Muscle layer of colon (tissue), 2 donors: ENCODE measurements around the gene KIF21A.

Experiments used
- H3K27ac ChIP-seq: one replicate; pipeline ENCODE4 v1.7.0; 2013; ENCODE audit warnings: low read depth, mild to moderate bottlenecking, low read length, moderate library complexity
- H3K27me3 ChIP-seq, 2 donors: one replicate each; pipeline ENCODE4 v1.7.0; 2013; ENCODE audit warnings: low read length in 2 of 2, mild to moderate bottlenecking in 2 of 2; ENCODE audit not compliant: insufficient read depth in 2 of 2, control insufficient read depth in 1 of 2
- H3K36me3 ChIP-seq: one replicate; pipeline ENCODE4 v1.7.0; 2013; ENCODE audit warnings: mild to moderate bottlenecking, low read length; ENCODE audit not compliant: insufficient read depth
- H3K4me1 ChIP-seq: one replicate; pipeline ENCODE4 v1.7.0; 2013; ENCODE audit warnings: mild to moderate bottlenecking, low read length; ENCODE audit not compliant: insufficient read depth
- H3K4me3 ChIP-seq, 2 donors: one replicate each; pipeline ENCODE4 v1.7.0; 2013; ENCODE audit warnings: low read length in 2 of 2, low read depth in 1 of 2, mild to moderate bottlenecking in 1 of 2, moderate library complexity in 1 of 2
- H3K9ac ChIP-seq: one replicate; pipeline ENCODE4 v1.7.0; 2013; ENCODE audit warnings: low read length
- H3K9me3 ChIP-seq: one replicate; pipeline ENCODE4 v1.7.0; 2013; ENCODE audit warnings: mild to moderate bottlenecking, low read length
- donor health status: abdominal sarcoma.
- donor health status: Adenocarcinoma of cecum.

The KIF21A gene

DNA sequence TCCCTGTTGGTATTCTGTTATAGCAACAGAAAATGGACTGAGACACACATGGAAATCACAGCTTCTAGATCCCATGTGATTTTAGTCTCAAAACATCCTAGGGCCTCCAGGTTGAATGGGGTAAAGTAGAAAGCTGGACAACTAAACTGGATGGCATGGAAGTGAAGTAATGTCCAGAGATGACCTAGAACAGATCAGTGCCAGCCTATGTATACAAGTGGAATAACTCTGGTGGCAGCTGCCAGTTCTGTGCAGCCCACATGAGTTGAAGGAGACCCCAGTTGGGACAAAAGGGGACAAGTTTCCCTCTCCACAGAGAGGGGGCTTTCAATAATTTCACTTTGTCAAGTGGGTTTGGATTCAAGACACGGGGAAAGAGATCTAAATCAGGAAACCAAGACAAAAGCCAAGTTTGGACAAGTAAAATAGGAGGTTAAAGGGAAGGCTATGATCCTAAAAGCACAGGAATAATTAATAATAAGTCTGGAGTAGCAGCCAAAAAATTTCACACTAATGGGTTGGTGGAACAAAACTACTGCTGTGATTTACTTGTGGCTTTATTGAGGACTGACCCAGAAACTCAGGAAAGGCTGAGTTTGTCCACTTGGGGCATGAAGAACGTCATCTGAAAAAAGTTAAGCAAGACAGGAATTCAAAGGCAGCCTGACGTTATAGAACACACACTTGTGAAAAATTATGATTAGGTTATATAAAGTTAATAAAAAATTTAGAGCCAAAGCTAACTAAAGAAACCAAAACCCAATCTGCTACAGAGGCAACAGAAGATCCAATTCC lies 11.7 kb downstream of the KIF21A start:
- H3K36me3 ChIP-seq: no peaks in the 10 kb centered on the region
- no peaks in the 10 kb centered on the region for H3K4me1 ChIP-seq
- H3K27ac ChIP-seq: no peak overlapping the region
- H3K27me3 ChIP-seq: no peaks in the 10 kb centered on the region
- no peak overlapping the region for H3K9ac ChIP-seq
- no peak overlapping the region for H3K4me3 ChIP-seq
- H3K9me3 ChIP-seq: no peaks in the 10 kb centered on the region

DNA sequence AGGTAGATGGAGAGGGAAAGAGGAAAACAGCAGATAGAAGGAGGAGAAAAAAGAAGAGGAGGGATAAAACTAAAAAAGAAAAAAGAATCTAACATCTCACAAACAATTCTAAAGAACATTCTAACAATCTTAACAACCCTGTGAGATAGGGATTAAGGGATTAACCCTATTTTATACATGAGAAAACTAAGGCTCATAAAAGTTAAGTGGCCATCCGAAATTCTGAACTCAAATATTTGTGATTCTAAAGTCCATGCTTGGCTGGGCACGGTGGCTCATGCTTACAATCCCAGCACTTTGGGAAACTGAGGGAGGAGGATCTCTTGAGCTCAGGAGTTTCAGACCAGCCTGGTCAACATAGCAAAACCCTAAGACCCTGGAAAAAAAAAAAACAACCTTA lies 13.1 kb downstream of the KIF21A start:
- Histone ChIP-seq H3K36me3 (no peaks in the 10 kb centered on the region), H3K9me3 (no peaks in the 10 kb centered on the region), H3K27me3 (no peaks in the 10 kb centered on the region), H3K4me1 (no peaks in the 10 kb centered on the region), H3K4me3 (no peak overlapping the region), H3K9ac (no peak overlapping the region), H3K27ac (no peak overlapping the region)

DNA sequence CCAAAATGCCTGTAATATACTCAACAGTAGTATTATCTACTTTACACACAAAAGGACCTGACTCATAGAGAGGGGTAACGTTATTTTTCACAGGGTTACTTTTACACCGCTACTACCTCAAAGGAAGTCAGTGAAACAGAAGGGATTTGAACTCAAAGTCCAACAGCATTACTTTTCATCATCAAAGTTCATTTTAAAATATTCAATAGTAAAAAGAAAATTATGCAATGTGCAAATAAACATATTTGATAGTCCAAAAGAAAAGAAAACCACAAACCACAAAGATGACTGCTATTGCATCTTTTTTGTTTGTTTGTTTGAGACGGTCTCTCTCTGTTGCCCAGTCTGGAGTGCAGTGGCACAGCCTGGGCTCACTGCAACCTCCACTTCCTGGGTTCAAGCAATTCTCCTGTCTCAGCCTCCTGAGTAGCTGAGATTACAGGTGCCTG lies 15.5 kb downstream of the KIF21A start:
- no peaks in the 10 kb centered on the region for H3K4me1 ChIP-seq
- H3K9ac ChIP-seq: no peak overlapping the region
- no peaks in the 10 kb centered on the region for H3K27me3 ChIP-seq
- H3K27ac ChIP-seq: no peak overlapping the region
- H3K4me3 ChIP-seq: no peak overlapping the region
- H3K36me3 ChIP-seq: no peaks in the 10 kb centered on the region
- no peaks in the 10 kb centered on the region for H3K9me3 ChIP-seq

- Histone ChIP-seq H3K4me1 (no peaks in the 10 kb centered on the region), H3K4me3 (no peak overlapping the region), H3K9me3 (no peaks in the 10 kb centered on the region), H3K27me3 (no peaks in the 10 kb centered on the region), H3K36me3 (no peaks in the 10 kb centered on the region), H3K9ac (no peak overlapping the region), H3K27ac (no peak overlapping the region)
Observed at GRCh38 chr12:39426636-39427240, 16.2 kb downstream of the KIF21A start.

GRCh38 chr12:39420043-39420442 lies 22.9 kb downstream of the KIF21A start:
- Histone ChIP-seq H3K27me3 (no peaks in the 10 kb centered on the region), H3K36me3 (no peaks in the 10 kb centered on the region), H3K9ac (no peak overlapping the region), H3K9me3 (no peaks in the 10 kb centered on the region), H3K4me3 (no peak overlapping the region), H3K4me1 (no peaks in the 10 kb centered on the region), H3K27ac (no peak overlapping the region)

GRCh38 chr12:39419471-39419870 lies 23.4 kb downstream of the KIF21A start:
- H3K9ac ChIP-seq: no peak overlapping the region
- H3K36me3 ChIP-seq: no peaks in the 10 kb centered on the region
- H3K27ac ChIP-seq: no peak overlapping the region
- H3K9me3 ChIP-seq: no peaks in the 10 kb centered on the region
- H3K27me3 ChIP-seq: no peaks in the 10 kb centered on the region
- no peaks in the 10 kb centered on the region for H3K4me1 ChIP-seq
- H3K4me3 ChIP-seq: no peak overlapping the region

DNA sequence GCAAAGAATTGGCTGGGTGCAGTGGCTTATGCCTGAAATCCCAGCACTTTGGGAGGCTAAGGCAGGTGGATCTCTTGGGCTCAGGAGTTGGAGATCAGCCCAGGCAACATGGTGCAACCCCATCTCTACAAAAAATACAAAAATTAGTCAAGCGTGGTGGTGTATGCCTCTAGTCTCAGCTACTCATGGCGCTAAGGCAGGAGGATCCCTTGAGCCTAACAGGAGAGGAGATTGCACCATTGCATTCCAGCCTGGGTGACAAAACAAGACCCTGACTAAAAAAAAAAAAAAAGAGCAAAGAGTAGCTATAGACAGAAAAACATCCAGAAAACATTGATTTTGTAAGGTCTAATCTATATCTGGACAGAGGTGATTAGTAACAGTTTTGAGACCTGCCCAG lies 25.0 kb downstream of the KIF21A start:
- Histone ChIP-seq H3K4me3 (no peak overlapping the region), H3K4me1 (no peaks in the 10 kb centered on the region), H3K27ac (no peak overlapping the region), H3K36me3 (no peaks in the 10 kb centered on the region), H3K27me3 (no peaks in the 10 kb centered on the region), H3K9me3 (no peaks in the 10 kb centered on the region), H3K9ac (no peak overlapping the region)

GRCh38 chr12:39413836-39414771 lies 28.8 kb downstream of the KIF21A start:
- Histone ChIP-seq H3K9me3 (no peaks in the 10 kb centered on the region), H3K9ac (no peak overlapping the region), H3K27ac (no peak overlapping the region), H3K27me3 (no peaks in the 10 kb centered on the region), H3K4me1 (no peaks in the 10 kb centered on the region), H3K4me3 (no peak overlapping the region), H3K36me3 (no peaks in the 10 kb centered on the region)

GRCh38 chr12:39412210-39412609 lies 30.7 kb downstream of the KIF21A start:
- H3K4me3 ChIP-seq: no peak overlapping the region
- H3K9ac ChIP-seq: no peak overlapping the region
- no peaks in the 10 kb centered on the region for H3K36me3 ChIP-seq
- H3K27me3 ChIP-seq: no peaks in the 10 kb centered on the region
- no peaks in the 10 kb centered on the region for H3K4me1 ChIP-seq
- no peak overlapping the region for H3K27ac ChIP-seq
- H3K9me3 ChIP-seq: no peaks in the 10 kb centered on the region

DNA sequence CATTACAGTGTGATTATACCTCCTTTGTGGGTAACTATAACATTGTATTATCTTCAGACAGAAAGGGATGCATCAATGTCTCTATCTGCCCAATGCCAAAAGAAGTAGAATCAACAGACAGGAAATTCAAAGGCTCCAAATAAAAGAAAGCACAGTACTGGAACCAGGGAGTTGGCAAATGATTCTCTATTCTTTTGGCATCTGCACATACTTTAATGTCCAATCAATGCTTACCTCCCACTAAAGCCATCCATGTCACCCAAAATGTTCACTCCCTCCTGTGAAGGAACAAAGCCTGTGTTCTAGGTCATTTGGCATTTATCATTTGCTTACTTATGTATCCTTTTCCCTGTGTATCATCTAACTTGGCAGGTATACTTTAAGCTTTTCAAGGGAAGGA lies 36.7 kb downstream of the KIF21A start:
- no peak overlapping the region for H3K9ac ChIP-seq
- H3K4me3 ChIP-seq: no peak overlapping the region
- H3K4me1 ChIP-seq: no peaks in the 10 kb centered on the region
- no peaks in the 10 kb centered on the region for H3K36me3 ChIP-seq
- H3K27me3 ChIP-seq: no peaks in the 10 kb centered on the region
- no peak overlapping the region for H3K27ac ChIP-seq
- H3K9me3 ChIP-seq: no peaks in the 10 kb centered on the region

DNA sequence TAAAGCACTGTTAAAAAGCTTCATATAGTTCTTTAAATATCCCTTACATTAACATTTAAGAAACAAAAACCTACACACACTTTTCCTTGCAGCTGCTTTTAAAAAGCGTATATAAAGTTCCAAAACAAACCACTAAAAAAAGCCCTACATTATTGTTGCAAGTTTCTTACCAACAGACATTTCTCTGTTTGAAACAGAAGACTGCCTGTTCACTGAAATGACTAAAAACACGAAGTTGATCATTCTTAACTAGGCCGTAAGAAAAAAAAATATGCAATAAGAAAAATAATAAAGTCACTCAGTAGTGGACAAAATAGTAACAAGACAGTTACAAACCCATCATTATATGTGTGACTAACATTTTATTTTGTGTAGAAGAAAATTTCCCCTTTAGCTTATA lies 37.3 kb downstream of the KIF21A start:
- no peaks in the 10 kb centered on the region for H3K36me3 ChIP-seq
- H3K27ac ChIP-seq: no peak overlapping the region
- H3K27me3 ChIP-seq: no peaks in the 10 kb centered on the region
- H3K9ac ChIP-seq: no peak overlapping the region
- H3K4me3 ChIP-seq: no peak overlapping the region
- H3K9me3 ChIP-seq: no peaks in the 10 kb centered on the region
- no peaks in the 10 kb centered on the region for H3K4me1 ChIP-seq
